Kidney glomerular epithelial cell (primary cell): ENCODE measurements around the gene RNASE11.
A peak's percentile ranks its signal among the peaks of the same experiment; 100 is the strongest.
"Not testable (repeated sequence)": the region's sequence is repeated elsewhere in the genome, so short reads cannot be mapped to it uniquely, and the experiment has no call there.

Source experiments
- DNase-seq: peaks from one replicate; lab custom pipeline; 2025; lab: John Stamatoyannopoulos, UW

The RNASE11 gene

GRCh38 chr14:20587489-20588154 is at the start of gene RNASE11:
Gene RNASE11, minus strand, starts transcription at chr14:20588001.
- no peak for DNase-seq

DNA sequence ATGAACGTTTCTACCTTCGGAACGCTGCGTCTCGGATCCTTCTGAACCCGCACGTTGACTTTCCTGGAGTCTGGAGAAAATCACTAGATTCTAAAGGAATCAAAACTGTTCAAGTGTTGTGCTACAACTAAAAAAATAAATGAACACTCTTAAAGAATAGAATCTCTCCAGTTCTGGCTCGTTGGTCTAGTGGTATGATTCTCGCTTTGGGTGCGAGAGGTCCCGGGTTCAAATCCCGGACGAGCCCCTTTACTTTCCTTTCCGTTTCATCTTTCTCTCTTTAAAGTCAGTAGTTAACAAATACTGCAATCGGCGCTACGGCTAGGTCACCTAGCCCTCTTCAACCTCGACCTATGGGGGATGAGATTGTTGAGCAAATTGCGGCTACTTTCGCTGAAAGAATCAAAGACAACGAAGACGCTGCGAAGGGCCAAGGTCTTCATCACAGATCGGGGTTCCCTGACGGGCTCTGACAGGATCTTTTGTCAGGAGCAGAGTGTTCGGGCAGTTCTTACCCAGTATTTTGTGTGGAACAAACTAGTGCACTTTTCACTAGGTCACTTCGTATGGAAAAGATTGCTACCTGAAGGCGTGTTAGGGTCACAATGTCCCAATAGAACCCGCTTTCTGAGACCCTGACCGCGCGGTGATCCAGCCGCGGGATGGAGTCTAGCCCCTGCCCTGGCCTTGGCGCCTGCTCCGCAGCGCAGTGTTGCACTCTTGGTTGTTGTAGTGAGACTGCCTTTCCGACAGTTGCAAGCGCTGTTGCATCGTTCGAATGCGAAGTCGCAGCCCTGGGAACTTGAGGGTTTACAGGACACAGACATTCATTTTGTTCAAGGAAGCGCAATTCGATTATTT is 45.3 kb upstream of the RNASE11 start:
- peak; percentile 84 for DNase-seq

DNA sequence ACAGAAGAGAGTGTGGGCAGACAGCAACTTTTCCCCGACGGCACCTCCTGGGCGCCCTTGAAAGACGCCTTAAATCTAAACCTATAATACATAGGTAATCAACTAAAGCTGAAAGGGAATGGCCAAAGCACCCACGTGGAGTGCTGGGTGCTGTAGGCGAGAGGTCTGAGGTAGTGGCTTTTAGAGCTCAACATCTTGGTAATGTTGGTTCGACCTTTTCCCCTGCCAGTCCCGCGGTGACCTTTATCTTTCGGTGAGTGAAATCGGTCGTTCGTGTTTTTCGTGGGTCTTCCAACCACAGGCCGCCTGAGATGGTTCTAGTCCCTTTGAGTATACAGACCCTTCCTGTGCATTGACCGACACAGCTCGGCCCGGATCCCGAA is 44.6 kb upstream of the RNASE11 start:
- DNase-seq = no peak

DNA sequence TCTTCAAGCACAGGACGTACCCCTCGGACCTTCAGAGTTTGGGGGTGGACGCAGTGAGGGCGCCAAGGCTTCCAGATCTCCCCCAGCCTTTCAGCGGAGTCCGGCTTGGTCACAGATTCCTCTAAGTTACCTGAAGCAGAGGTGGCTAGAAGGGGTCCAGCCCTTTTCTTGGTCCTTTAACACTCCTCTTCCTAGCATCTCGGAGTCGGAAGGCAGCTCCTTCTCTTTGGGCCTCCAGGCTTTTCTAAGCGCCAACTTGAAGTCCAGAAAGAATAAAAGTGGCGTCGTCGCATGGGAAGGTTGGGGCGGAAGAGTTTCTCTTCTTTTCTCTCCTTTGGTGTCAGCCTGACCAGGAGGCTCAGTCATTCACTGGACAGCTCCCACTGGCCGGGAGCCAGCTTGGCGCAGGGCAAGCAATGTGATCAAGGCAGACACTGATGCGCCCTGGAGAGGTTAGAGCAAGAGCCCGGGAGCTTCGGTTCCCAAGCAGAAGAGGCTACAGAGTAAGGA is 44.1 kb upstream of the RNASE11 start:
- peak; percentile 13 for DNase-seq

DNA sequence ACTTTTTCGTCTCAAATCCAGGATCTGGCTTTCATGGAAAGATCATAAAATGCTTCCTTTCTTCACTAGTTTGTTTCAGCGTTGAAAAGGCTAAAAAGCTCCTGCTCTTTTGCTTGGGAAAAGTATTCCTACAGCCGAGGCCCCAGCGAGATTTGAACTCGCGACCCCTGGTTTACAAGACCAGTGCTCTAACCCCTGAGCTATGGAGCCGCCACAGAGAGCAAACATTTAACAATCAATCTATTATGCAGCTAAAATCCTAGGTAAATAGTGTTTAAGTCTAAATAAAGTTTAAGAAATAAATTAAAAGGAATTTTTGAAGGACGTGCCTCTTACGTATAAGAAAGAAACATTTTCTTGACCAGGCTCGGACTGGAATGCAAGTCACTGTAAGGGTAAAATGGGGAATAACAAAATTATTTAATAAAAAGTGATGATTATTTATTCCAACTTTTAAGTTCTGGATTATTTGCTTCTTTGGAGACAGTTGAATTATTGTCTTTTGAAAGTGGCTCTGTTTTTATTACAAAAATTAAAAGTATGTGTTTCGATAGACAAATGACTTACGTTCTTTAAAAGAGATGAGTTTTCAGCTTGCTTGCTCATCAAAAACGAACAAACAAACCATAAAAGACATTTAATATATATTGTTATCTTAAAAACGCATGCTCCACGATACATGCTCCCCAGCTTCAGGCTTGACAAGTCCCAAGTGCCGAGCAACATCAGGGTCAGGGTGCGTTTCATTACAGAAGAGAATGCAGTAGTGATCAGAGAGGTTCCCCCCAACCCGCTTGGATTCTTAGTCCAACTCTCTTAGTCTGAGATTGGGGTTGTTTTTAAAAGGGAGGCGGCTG is 43.5 kb upstream of the RNASE11 start:
- DNase-seq = peak; percentile 58

DNA sequence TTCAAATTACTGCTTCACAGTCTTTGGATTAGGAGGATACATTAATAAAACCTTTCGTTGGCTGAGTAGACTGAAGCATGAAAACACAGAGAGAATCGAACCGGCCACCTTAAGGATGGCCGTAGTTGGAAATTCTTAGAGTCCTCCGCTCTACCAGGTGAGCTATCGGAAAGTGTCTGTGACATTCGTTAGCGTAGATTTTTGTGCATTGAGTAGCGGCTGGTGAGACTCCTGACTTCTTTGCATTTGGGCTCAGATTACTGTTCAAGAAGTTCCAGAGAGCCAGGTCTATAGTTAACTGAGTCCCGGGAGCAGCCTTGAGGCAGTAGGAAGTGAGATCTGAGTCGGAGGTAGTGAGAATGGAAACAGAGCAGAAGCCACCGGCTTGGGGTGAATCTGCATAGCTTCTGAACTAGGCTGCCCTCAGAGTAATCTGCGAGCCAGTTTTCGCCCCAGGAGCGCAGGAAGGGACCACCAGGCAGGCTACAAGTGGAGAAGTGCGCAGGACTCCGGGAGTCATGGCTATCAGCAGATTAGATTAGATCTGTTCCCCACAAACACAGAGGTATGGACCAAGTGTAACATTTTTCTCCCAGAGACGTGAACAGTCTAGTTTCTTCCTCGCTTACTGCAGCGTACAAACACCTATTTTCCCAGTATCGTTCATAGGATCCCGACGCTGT is 42.7 kb upstream of the RNASE11 start:
- DNase-seq = peak; percentile 58

- DNase-seq = no peak
Measured at GRCh38 chr14:20628063-20628854, 40.5 kb upstream of the RNASE11 start.

GRCh38 chr14:20627346-20628027 is 39.7 kb upstream of the RNASE11 start:
- no peak for DNase-seq

GRCh38 chr14:20626274-20626673 is 38.5 kb upstream of the RNASE11 start:
- DNase-seq = no peak

- peak; percentile 64 for DNase-seq
Measured at GRCh38 chr14:20624495-20625070, 36.8 kb upstream of the RNASE11 start.

GRCh38 chr14:20623798-20624197 is 36.0 kb upstream of the RNASE11 start:
- no peak for DNase-seq

GRCh38 chr14:20622816-20623291 is 35.1 kb upstream of the RNASE11 start:
- DNase-seq = no peak

DNA sequence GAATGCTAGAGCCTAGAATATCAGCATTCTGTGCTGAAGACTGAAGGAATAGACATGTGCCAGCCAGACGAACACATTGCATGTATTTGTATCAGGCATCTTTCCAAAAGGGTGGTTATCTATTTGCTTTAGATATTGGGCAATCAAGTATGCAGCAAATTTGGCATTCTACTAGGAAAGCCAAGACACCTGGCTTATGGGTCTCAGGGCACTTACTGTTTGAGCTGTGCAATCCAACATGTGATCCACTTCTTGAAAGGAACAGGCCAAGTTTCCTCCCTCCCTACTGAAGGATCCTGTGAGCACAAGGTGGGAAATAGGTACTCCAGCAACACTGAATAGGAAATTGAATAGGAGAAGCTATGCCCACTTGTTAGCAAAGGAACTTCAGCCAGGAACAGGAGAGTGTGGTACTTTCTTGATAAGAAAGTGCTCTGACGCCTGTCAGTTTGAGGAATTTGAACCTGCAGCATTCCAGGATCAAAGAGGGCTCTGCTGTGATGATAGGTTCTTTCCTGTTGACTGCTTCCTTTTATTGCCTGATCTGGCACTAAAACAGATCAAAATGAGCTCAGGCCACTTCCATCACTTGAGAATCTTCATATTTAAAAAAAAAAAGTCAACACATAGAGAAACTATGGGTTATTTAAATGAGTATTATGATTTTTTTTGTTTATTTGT is 33.1 kb upstream of the RNASE11 start:
- DNase-seq = no peak

DNA sequence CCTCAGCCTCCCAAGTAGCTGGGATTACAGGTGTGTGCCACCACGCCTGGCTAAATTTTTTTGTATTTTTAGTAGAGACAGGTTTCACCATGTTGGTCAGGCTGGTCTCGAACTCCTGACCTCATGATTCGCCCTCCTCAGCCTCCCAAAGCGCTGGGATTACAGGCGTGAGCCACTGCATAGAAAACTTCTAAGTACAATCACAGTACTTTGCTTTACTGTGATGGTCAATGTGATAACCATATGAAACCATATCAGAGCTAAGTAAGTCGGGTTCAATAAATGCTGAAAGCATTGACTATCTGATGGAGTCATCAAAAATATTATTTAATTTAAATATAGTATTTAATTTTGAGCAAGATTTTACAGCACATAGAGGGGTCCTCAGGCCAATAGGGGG is 31.9 kb upstream of the RNASE11 start:
- not testable (repeated sequence) for DNase-seq

DNA sequence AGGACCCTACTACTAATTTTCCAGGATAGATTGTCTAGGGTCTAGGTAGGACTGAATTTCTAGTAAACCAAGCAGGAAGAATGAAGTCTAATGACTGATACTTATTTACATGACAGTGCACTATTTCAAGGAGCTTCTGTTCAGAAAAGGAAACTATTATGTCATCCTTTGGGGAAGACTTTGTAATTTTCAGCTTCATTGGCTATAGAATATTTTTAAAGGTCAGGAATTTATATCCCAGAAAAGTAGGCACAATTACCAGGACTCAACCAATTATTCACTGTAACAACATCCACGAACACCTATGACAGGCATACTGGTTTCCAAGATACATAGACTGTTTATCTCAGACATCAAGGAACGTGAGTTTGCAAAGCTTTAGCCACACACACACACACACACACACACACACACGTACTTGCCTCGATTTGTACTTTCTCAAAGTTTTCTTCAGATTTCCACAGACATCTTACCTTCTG is 30.5 kb upstream of the RNASE11 start:
- peak; percentile 43 for DNase-seq

DNA sequence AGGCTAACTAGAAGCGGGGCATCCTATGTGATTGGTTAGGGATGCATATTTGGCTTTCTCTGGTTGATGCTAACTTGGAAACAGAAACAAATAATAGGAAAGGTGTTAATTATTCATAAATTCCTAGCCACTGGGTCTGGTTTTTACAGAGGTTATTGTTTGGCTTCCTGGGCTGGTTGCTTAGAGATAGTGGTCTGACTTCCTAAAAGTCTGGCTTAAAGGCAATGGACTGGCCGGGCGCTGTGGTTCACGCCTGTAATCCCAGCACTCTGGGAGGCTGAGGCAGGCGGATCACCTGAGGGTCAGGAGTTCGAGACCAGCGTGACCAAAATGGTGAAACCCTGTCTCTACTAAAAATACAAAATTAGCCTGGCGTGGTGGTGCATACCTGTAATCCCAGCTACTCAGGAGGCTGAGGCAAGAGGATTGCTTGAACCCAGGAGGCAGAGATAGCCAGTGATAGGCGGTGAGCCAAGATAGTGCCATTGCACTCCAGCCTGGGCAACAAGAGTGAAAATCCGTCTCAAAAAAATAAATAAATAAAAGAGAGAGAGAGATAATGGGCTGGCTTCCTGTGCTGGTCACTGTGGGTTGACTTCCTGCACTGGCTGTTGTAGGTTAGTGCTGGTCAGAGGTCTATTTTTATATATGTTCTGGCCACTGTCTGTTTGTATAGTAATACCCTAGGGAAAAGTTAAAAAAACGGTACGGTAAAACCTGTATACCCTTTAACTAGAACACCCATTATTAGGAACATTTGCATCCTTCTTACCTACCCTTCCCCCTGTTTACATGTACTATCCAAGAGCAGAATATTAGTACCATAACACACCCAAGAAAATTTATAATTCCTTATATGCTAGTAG is 29.6 kb upstream of the RNASE11 start:
- no peak for DNase-seq

GRCh38 chr14:20615996-20616395 is 28.2 kb upstream of the RNASE11 start:
- DNase-seq = no peak
